ENCODE measurements around the gene DBT. TPM values are rescaled to one million over a fixed set of nuclear protein-coding genes. Genes with fewer than 3 reads are reported as not detected.

DBT gene
- total RNA-seq, 2 experiments from 2014 or later, result 11.8 to 12.6 TPM

- ATAC-seq (no peak), DNase-seq (no peak)
- H3K27me3 Mint-ChIP-seq, result no peaks in the 10 kb centered on the region
- POLR2A ChIA-PET, result interaction anchor here (0.6 kb wide), 1 partner anchor 8 kb away, joined by 3 read pairs; no protein-coding TSS in a partner anchor
- intact Hi-C loops (cut with micrococcal nuclease), result no loop called here
- H3K4me1 Mint-ChIP-seq (ENCODE audit: low read depth), result no peaks in the 10 kb centered on the region
- no peak overlapping the region for H3K27ac Mint-ChIP-seq
- H3K9me3 Mint-ChIP-seq, result no peaks in the 10 kb centered on the region
- CTCF ChIA-PET, result no interaction called here
- H3K36me3 Mint-ChIP-seq (ENCODE audit: low read depth), result no peaks in the 10 kb centered on the region
- TF ChIP-seq CTCF (IDR thresholded peaks at IDR 0.05), result no peak
- no peak overlapping the region for H3K4me3 Mint-ChIP-seq
Observed at GRCh38 chr1:100253552-100253951, 3.9 kb upstream of the DBT start.

GRCh38 chr1:100252901-100253300 lies 3.3 kb upstream of the DBT start:
- no peaks in the 10 kb centered on the region for H3K4me1 Mint-ChIP-seq (ENCODE audit: low read depth)
- ATAC-seq (no peak), DNase-seq (no peak)
- POLR2A ChIA-PET, result no interaction called here
- intact Hi-C loops (cut with micrococcal nuclease), result no loop called here
- no peak overlapping the region for H3K4me3 Mint-ChIP-seq
- TF ChIP-seq CTCF (IDR thresholded peaks at IDR 0.05), result no peak
- no peak overlapping the region for H3K27ac Mint-ChIP-seq
- CTCF ChIA-PET, result no interaction called here
- H3K36me3 Mint-ChIP-seq (ENCODE audit: low read depth), result no peaks in the 10 kb centered on the region
- no peaks in the 10 kb centered on the region for H3K27me3 Mint-ChIP-seq
- H3K9me3 Mint-ChIP-seq, result no peaks in the 10 kb centered on the region

- H3K4me3 Mint-ChIP-seq, result no peak overlapping the region
- ATAC-seq (no peak), DNase-seq (no peak)
- POLR2A ChIA-PET, result interaction anchor here (4.0 kb wide), 1 partner anchor 16 kb away, joined by 22 read pairs; the partner anchor contains the start of gene RTCA
- no peaks in the 10 kb centered on the region for H3K27me3 Mint-ChIP-seq
- intact Hi-C loops (cut with micrococcal nuclease), result no loop called here
- no peak for TF ChIP-seq CTCF (IDR thresholded peaks at IDR 0.05)
- CTCF ChIA-PET, result interaction anchor here (1.5 to 1.7 kb wide), 4 partner anchors 13 to 107 kb away, joined by 3 to 4 read pairs (median 4); partner anchors contain the start of gene RTCA
- H3K27ac Mint-ChIP-seq, result no peak overlapping the region
- peaks cover 2% of the 10 kb centered on the region for H3K36me3 Mint-ChIP-seq (ENCODE audit: low read depth)
- H3K9me3 Mint-ChIP-seq, result no peaks in the 10 kb centered on the region
- peaks cover 7% of the 10 kb centered on the region for H3K4me1 Mint-ChIP-seq (ENCODE audit: low read depth)
Observed at GRCh38 chr1:100250807-100251206, 1.2 kb upstream of the DBT start.

- ATAC-seq (no peak), DNase-seq (no peak)
- Mint-ChIP-seq H3K4me3 (no peak overlapping the region), H3K27me3 (no peaks in the 10 kb centered on the region), H3K36me3 (ENCODE audit: low read depth) (peaks cover 2% of the 10 kb centered on the region), H3K4me1 (ENCODE audit: low read depth) (peaks cover 11% of the 10 kb centered on the region), H3K9me3 (no peaks in the 10 kb centered on the region), H3K27ac (no peak overlapping the region)
- intact Hi-C loops (cut with micrococcal nuclease), result no loop called here
- no peak for TF ChIP-seq CTCF (IDR thresholded peaks at IDR 0.05)
- ChIA-PET POLR2A (interaction anchor here (1.0 to 4.0 kb wide), 5 partner anchors 14 to 115 kb away, joined by 3 to 22 read pairs (median 5); partner anchors contain the start of genes CDC14A and RTCA), CTCF (interaction anchor here (1.5 to 1.7 kb wide), 4 partner anchors 13 to 107 kb away, joined by 3 to 4 read pairs (median 4); partner anchors contain the start of gene RTCA)
Observed at GRCh38 chr1:100250264-100250663, 630 bp upstream of the DBT start.

- ATAC-seq (no peak), DNase-seq (no peak)
- Mint-ChIP-seq H3K27ac (no peak overlapping the region), H3K9me3 (no peaks in the 10 kb centered on the region), H3K4me1 (ENCODE audit: low read depth) (peaks cover 15% of the 10 kb centered on the region), H3K4me3 (no peak overlapping the region), H3K36me3 (ENCODE audit: low read depth) (peaks cover 2% of the 10 kb centered on the region), H3K27me3 (no peaks in the 10 kb centered on the region)
- TF ChIP-seq CTCF (IDR thresholded peaks at IDR 0.05), result no peak
- ChIA-PET POLR2A (interaction anchor here (1.0 to 4.0 kb wide), 7 partner anchors 10 to 116 kb away, joined by 3 to 22 read pairs (median 4); partner anchors contain the start of genes CDC14A, RTCA and TRMT13), CTCF (interaction anchor here (1.5 to 1.6 kb wide), 2 partner anchors 16 to 21 kb away, joined by 3 to 4 read pairs; partner anchors contain the start of gene RTCA)
- intact Hi-C loops (cut with micrococcal nuclease), result no loop called here
Observed at GRCh38 chr1:100249155-100249536, 488 bp downstream of the DBT start.

Data from activated CD8-positive, alpha-beta T cell treated with anti-CD3 and anti-CD28 coated beads for 36 hours (primary cell).